GM18951 (cell line): Measurements from ENCODE around the gene NEK5.

Source experiments
- POLR2A ChIP-seq: IDR thresholded peaks from 4 replicates; pipeline ENCODE4 v1.6.1; 2011; ENCODE audit warnings: mild to moderate bottlenecking; ENCODE audit not compliant: insufficient read length, insufficient read depth; ENCODE audit errors: extremely low read depth
- in situ Hi-C: fragments of 300-500 bp; cut with MboI; formaldehyde crosslinking; loops from one replicate; pipeline ENCODE4 v1.12.0; 2022; ENCODE audit warnings: low sequenced_read_pairs, mixed read lengths, inconsistent platforms; ENCODE audit not compliant: unreplicated experiment

NEK5 gene

DNA sequence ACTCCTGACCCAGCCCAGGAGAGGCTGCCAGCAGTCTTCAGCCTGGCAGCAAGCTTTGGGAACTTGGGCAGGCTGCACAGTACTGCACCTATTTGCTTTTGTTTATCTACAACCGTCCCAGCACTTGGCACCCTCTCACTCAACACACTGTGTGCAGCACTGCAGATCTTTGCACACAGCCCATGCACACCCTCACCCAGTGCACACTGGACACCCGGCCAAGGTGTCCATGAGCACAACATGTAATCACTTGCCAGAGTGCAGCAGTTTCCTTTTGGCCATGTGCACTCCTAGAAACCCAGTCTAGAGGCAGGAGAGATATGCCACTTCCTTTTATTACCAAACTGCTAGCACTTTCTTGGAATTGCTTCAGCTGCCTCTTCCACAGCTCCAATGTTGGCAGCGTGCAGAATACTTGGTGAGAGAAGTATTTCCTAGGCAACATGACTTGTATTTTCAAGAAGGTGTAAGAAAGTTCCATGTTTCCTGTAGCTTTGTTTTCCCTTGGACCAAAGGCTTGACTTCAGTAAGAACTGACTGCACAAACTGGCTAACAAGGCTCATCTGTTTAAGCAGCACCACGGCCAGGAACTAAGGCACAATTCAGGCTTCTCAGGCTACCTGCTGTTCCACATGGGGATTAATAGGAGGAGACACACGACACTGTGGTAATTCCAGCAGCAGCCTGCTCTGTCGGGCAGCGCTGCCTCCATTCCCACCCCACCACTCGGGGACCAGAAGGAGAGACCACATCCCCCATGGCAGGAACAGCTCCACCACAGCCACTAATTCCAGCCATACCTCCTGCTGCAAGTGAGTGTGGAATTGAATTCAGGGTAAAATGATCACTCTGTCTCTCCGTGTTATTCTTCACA, 133.0 kb downstream of the NEK5 start:
- no peak for TF ChIP-seq POLR2A
- in situ Hi-C loops, result no loop called here

DNA sequence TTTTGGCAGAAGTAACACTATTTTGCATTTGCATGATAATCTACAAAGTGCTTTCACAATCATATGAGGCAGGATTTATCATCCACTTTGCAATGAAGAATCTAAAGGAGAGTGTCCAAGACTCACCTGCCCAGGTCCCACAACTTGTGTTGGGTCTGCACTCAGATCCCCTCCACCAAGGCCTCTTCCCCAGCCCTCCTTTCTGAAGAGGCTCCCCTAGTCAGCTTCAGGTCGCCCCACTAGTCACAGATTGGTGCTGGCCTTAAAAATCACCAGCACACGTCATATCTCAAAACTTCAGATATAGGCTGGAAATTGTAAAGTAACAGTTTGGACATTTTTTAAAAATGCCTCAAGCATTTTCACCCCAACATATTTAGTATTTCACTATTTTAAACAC, 135.2 kb downstream of the NEK5 start:
- no peak for TF ChIP-seq POLR2A
- in situ Hi-C loops, result no loop called here

DNA sequence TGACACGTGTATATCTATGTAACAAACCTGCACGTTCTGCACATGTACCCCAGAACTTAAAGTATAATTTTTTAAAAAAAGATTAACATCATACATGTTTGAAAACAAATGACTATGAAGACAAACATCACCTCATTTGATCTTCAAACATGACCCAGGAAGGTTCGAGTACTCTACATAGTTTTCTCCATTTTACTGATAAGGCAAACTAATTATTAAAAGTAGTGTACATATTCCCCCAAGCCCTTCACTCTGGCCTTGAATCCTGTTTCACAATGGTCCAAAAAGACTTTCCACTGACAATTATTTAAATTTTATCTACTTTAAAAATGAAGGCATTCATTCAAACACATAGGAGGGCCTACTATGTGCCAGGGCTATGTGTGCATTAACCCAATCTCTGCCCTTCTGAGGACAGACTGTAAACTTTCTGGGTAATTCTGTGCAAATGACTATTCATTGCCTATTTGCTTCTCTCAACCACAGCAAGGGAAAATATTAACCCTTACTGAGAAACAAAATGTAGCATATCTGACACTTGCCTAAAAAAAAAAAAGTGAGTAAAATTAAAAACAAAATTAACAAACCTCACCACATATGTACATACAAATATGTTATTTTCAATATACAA, 139.8 kb downstream of the NEK5 start:
- in situ Hi-C loops, result no loop called here
- no peak for TF ChIP-seq POLR2A
